Liver (tissue), 3 donors: ENCODE measurements around the gene TMEM243.

ENCODE experiments used
- CTCF ChIP-seq: fragments of 150-350 bp; IDR thresholded peaks from 2 replicates; pipeline ENCODE4 v1.5.1; 2017; ENCODE audit warnings: improper control_type of control experiment, low read depth, low read length; ENCODE audit not compliant: missing input control
- JUND ChIP-seq, 2 donors: IDR thresholded peaks; 2 replicates each; pipeline ENCODE4 v1.6.1; 2016; ENCODE audit warnings: antibody characterized with exemption in 2 of 2
- REST ChIP-seq: IDR thresholded peaks from 2 replicates; pipeline ENCODE4 v1.6.1; 2016; ENCODE audit warnings: antibody characterized with exemption, mild to moderate bottlenecking
- TAF1 ChIP-seq: conservative IDR thresholded peaks from 2 replicates; pipeline ENCODE4 v1.6.1; 2016; ENCODE audit warnings: antibody characterized with exemption, mild to moderate bottlenecking
- donor health status: healthy.
- donor health status: healthy.

GRCh38 chr7:87263537-87263936 lies 44.0 kb upstream of the TMEM243 start:
- no peak for TF ChIP-seq JUND (IDR thresholded peaks at IDR 0.05)
- no peak for TF ChIP-seq CTCF
- no peak for TF ChIP-seq REST
- TF ChIP-seq TAF1, result no peak
